ENCODE results near the gene UTP25.

Gene UTP25

DNA sequence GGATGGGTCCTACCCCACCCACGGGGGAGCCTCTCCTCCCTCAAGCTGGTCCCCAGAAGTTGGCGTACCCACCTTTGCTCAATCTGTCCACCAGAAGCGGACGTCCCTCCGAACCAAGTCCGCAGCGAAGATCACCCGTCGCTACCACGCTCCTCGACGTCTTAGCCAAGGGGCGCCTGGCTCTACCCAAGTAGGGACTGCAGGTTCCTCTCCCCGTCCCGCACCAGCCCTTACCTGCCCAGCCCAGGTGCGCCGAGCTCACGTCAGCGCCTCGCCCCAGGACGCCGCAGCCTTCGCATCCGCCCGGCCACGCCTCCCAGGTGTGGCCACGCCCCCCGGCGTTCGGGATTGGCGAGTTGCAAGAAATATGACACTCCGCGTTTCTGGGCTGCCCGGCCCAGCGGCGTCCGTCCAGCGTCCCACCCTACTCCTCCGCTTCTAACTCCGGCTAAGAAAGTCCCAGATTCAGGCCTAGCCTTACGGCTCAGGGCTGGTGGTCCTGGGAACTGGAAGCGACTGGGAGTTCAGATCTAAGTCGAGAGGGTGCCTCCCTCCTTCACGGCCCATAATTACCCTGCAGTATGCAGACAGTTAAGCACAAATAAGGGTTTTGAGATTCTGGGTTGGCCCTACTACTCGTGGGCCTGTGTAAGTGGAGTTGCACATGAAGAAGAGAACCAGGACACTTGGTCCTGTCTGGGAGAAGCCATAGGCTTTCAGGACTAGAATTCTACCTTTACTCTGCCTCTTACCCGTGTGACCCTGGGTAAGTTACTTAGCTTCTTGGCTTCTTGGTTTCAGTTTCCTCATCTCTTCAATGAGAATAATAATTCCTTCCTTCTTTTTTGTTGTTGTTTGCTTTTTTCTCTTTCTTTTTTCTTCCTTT, 21.7 kb upstream of the UTP25 start, which contains the start of gene IRF6:
IRF6 (minus strand) TSS at position 268 of the 886 bp plus-strand sequence. CDS start 4,729 bp downstream, outside the sequence.
- TF ChIP-seq, protein P1, sequence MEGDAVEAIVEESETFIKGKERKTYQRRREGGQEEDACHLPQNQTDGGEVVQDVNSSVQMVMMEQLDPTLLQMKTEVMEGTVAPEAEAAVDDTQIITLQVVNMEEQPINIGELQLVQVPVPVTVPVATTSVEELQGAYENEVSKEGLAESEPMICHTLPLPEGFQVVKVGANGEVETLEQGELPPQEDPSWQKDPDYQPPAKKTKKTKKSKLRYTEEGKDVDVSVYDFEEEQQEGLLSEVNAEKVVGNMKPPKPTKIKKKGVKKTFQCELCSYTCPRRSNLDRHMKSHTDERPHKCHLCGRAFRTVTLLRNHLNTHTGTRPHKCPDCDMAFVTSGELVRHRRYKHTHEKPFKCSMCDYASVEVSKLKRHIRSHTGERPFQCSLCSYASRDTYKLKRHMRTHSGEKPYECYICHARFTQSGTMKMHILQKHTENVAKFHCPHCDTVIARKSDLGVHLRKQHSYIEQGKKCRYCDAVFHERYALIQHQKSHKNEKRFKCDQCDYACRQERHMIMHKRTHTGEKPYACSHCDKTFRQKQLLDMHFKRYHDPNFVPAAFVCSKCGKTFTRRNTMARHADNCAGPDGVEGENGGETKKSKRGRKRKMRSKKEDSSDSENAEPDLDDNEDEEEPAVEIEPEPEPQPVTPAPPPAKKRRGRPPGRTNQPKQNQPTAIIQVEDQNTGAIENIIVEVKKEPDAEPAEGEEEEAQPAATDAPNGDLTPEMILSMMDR (conservative IDR thresholded peaks at IDR 0.05; ENCODE audit: low read depth, low read length), result no peak
- H3K4me3 ChIP-seq (ENCODE audit: low read depth, low read length), result peak within 1 kb of the TSS; percentile 54
- peak; percentile 81 for DNase-seq (ENCODE audit: low read depth)

DNA sequence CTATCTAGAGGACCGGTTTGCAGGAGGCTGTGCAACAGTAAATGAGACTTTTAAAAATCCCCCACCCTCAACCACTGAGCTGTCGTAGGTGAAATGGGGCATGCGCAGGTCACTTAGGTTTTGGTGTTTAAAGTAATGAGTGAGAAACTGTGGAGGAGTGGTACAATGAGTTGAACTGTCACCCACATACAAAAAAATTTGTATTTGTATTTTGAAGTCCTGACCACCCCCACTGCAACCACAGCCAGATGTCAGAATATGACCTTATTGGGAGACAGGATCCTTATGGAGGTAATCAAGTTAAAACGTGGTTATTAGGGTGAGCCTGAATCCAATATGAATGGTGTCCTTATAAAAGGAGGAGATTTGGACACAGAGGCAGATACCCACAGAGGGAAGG, 20.3 kb upstream of the UTP25 start:
- no peak overlapping the region for H3K4me3 ChIP-seq (ENCODE audit: low read depth, low read length)
- TF ChIP-seq, protein P1 (conservative IDR thresholded peaks at IDR 0.05; ENCODE audit: low read depth, low read length), result no peak
- peak; percentile 20 for DNase-seq (ENCODE audit: low read depth)

DNA sequence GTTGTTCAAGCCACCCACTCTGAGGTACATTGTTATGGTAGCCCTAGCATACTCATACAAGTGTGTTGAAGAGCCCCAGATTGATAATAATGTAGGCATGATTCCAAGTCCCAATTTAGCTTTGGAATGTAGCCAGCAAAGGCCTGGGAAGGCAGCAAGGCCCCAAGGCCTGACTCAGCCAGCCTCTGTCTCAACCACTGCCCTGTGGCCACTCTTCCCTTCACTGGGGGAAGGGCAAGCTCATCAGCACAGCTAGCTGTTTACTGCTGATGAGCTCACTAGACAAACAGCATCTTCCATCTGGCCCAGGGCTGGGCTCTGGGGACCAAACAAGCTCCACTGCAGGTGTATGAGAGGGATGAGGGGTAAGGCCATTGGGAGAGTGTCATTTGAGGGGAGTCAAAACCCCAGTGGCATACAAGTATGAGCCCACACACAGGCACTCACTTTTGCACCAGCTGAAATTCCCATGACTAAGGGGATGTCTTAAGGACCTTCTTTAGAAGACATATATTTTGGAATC, 19.7 kb upstream of the UTP25 start:
- DNase-seq (ENCODE audit: low read depth), result peak; percentile 98
- TF ChIP-seq, protein P1 (conservative IDR thresholded peaks at IDR 0.05; ENCODE audit: low read depth, low read length), result no peak

DNA sequence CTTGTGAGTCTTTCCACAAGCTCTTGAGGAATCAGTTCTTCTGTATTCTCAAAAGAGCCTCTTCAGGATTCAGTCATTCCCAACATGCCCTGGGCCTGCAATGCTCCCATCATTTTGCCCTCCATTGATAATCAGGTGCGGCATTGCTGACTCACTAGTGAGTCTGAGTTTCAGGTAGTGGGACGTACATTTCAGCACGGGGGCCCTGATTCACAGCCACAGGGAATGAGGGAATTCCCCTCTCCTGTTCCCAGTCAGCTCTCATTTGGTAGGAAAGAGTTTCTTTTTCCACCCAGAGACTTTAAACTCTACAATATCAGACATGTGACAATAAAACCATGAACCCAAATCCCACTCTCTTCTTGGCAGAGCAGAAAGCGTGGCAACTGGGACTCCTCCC, 18.2 kb upstream of the UTP25 start:
- TF ChIP-seq, protein P1 (conservative IDR thresholded peaks at IDR 0.05; ENCODE audit: low read depth, low read length), result no peak
- no peak overlapping the region for H3K4me3 ChIP-seq (ENCODE audit: low read depth, low read length)
- no peak for DNase-seq (ENCODE audit: low read depth)

More for the DNA sequence above, 19.7 kb upstream of the UTP25 start:
- no peak overlapping the region for H3K4me3 ChIP-seq (ENCODE audit: low read depth, low read length)

DNA sequence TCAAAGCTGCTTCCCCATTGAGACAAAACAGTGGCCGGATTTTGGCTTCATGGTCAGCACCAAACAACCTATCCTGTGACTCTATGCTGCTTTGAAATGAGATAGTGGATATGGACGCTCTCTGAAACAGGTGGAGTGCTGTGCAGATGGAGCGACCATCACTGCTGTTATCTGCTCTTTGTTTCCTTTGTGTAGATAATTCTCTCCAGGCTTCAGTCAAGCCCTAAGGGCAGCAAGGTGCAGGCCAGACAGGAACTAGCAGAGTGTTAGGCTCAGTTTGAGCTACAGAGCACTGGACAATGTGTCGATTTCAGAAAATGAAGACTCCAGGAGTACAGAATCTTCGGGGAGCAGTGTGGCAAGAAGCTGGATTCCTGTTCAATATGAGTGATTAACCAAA, 17.0 kb upstream of the UTP25 start:
- H3K4me3 ChIP-seq (ENCODE audit: low read depth, low read length), result no peak overlapping the region
- DNase-seq (ENCODE audit: low read depth), result no peak
- TF ChIP-seq, protein P1 (conservative IDR thresholded peaks at IDR 0.05; ENCODE audit: low read depth, low read length), result no peak

DNA sequence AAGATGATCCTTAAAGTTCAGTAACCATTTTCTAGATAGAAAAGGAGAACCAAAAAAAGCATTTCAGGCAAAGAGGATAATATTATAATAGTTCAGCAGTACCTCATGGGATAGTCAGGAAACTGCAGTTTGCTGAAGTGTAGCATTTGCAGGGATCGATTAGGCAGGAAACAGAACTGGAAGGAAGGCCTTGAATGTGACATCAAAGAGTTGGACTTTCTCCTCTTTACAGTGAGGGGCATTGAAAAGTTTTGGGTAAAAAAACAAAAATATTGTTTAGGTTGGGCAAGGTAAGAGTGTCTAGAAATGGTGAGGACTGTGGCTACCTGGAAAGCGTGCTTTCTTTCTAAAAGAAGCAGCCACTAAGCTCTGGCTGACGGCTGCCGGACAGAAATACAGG, 13.9 kb upstream of the UTP25 start:
- TF ChIP-seq, protein P1 (conservative IDR thresholded peaks at IDR 0.05; ENCODE audit: low read depth, low read length), result no peak
- DNase-seq (ENCODE audit: low read depth), result no peak
- no peak overlapping the region for H3K4me3 ChIP-seq (ENCODE audit: low read depth, low read length)

Measured in choroid plexus epithelial cell (primary cell).